Activated T-helper 17 cell treated with anti-CD3 and anti-CD28 coated beads, Interleukin-2, amount 50 U/mL, for 72 hours (primary cell): ENCODE measurements around the gene DGCR2. TPM values are rescaled to one million over a fixed set of nuclear protein-coding genes. Genes with fewer than 3 reads are reported as not detected.

ENCODE experiments used
- ATAC-seq: fragments of 150-1000 bp; cut with Tn5 transposase; replicated peaks from 2 replicates; pipeline ENCODE4 v1.10.0; 2021; ENCODE audit warnings: mild to moderate bottlenecking, moderate library complexity
- H3K27ac Mint-ChIP-seq: one replicate; pipeline ENCODE4 v1.8.0; 2022; ENCODE audit warnings: mixed read lengths
- H3K27me3 Mint-ChIP-seq: one replicate; pipeline ENCODE4 v1.8.0; 2022; ENCODE audit warnings: mixed read lengths
- H3K36me3 Mint-ChIP-seq: one replicate; pipeline ENCODE4 v1.8.0; 2022; ENCODE audit warnings: low read depth, mild to moderate bottlenecking, mixed read lengths
- H3K4me1 Mint-ChIP-seq: one replicate; pipeline ENCODE4 v1.8.0; 2022; ENCODE audit warnings: mixed read lengths
- H3K4me3 Mint-ChIP-seq: one replicate; pipeline ENCODE4 v1.8.0; 2022; ENCODE audit warnings: mild to moderate bottlenecking, mixed read lengths
- H3K9me3 Mint-ChIP-seq: one replicate; pipeline ENCODE4 v1.8.0; 2022; ENCODE audit warnings: mixed read lengths
- total RNA-seq, 2 donors: library from RNA; stranded (reverse); gene quantifications; one replicate each; pipeline ENCODE4 v1.2.3, GENCODE V29; 2022

The DGCR2 gene
- total RNA-seq, 2 donors from 2014 or later = 22.6 to 27.3 TPM

DNA sequence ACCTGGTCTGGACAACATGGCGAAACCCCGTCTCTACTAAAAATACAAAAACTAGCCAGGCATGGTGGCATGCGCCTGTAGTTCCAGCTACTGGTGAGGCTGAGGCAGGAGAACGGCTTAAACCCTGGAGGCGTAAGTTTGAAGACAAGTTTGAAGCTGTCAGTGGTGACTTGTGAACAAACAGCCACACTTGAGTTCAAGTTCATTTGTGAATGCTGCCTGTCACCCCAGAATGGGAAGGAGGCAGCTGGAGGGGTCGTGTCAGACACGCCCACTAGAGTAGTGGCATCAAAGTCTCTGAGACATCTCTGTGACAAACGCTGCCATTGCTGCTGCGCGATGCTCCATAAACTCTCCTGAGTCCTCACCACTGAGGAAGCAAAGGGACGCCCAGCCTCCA, 74.2 kb downstream of the DGCR2 start:
- Mint-ChIP-seq H3K9me3 (no peaks in the 10 kb centered on the region), H3K4me1 (peaks cover 5% of the 10 kb centered on the region), H3K27me3 (no peaks in the 10 kb centered on the region), H3K36me3 (peaks cover 94% of the 10 kb centered on the region), H3K27ac (no peak overlapping the region), H3K4me3 (no peak overlapping the region)
- ATAC-seq = no peak

DNA sequence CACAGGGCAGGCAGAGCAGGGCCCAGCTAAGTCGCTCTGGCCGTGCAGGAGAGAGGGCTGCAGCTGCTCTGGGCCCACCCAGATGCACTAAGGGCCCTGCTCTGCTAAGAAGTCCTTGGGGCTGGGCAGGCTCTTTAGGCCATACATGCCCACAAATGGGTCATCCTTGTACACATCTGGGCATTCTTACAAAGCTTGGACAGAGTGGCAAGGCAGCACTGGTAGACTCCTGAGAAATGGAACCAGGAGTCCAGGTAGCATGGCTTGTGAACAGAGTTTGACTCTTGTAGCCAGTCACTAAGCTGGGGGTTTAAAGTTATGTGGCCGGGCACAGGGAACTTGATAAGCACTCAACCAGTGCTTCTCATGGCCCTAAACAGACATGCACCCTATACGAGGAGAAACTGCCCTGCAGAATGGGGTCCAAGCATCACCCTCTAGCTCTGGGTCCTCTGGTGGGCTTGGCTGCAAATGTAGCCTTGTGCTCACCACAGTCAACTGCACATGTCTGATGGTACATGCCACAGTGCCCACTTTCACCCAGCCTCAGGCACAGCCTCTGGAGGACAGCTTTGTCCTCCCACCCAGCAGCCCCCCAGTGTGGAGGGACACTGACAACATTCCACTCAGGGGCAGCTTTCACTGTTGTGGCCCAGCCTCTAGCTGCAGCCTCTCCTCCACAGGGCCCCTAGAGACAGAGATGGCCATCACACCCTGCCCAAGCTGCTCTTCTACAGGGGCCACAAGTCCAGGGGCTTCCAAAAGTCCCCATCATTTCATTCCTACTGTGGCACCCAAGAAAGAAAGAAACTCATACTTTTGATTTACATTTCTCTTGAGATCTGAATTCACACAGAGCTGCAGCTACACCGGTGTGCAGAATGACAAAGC, 75.2 kb downstream of the DGCR2 start:
- no peak for ATAC-seq
- Mint-ChIP-seq H3K27ac (no peak overlapping the region), H3K9me3 (no peaks in the 10 kb centered on the region), H3K4me3 (no peak overlapping the region), H3K36me3 (peaks cover 91% of the 10 kb centered on the region), H3K4me1 (peaks cover 5% of the 10 kb centered on the region), H3K27me3 (no peaks in the 10 kb centered on the region)

GRCh38 chr22:19046287-19046686, 75.9 kb downstream of the DGCR2 start:
- no peaks in the 10 kb centered on the region for H3K9me3 Mint-ChIP-seq
- peaks cover 5% of the 10 kb centered on the region for H3K4me1 Mint-ChIP-seq
- H3K27me3 Mint-ChIP-seq = no peaks in the 10 kb centered on the region
- no peak for ATAC-seq
- no peak overlapping the region for H3K27ac Mint-ChIP-seq
- peaks cover 91% of the 10 kb centered on the region for H3K36me3 Mint-ChIP-seq
- H3K4me3 Mint-ChIP-seq = no peak overlapping the region

- Mint-ChIP-seq H3K36me3 (peaks cover 91% of the 10 kb centered on the region), H3K9me3 (no peaks in the 10 kb centered on the region), H3K27me3 (no peaks in the 10 kb centered on the region), H3K4me3 (no peak overlapping the region), H3K4me1 (peaks cover 3% of the 10 kb centered on the region), H3K27ac (no peak overlapping the region)
- ATAC-seq = no peak
These were observed 77.1 kb downstream of the DGCR2 start for GRCh38 chr22:19045094-19045493.

DNA sequence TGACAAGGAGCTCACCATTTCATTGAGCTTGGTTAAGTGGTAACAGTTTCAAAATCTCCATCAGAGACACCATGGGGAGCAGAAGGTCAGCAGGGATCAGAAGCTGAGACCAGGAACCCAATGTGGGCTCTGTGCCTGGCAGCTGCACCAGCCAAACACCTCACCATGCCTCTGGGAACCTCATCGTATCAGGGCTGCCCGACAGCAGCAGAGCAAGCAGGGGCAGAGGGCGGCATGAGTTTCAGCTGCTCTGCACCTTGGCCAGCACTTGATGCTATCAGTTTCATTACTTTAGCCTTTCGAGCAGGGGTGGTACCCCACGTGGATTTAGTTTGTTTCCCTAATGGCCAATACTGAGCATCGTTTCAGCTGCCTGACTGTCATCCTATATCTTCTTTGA, 77.8 kb downstream of the DGCR2 start:
- H3K27me3 Mint-ChIP-seq = no peaks in the 10 kb centered on the region
- no peak overlapping the region for H3K27ac Mint-ChIP-seq
- no peaks in the 10 kb centered on the region for H3K4me1 Mint-ChIP-seq
- peaks cover 91% of the 10 kb centered on the region for H3K36me3 Mint-ChIP-seq
- H3K9me3 Mint-ChIP-seq = no peaks in the 10 kb centered on the region
- no peak for ATAC-seq
- H3K4me3 Mint-ChIP-seq = no peak overlapping the region

DNA sequence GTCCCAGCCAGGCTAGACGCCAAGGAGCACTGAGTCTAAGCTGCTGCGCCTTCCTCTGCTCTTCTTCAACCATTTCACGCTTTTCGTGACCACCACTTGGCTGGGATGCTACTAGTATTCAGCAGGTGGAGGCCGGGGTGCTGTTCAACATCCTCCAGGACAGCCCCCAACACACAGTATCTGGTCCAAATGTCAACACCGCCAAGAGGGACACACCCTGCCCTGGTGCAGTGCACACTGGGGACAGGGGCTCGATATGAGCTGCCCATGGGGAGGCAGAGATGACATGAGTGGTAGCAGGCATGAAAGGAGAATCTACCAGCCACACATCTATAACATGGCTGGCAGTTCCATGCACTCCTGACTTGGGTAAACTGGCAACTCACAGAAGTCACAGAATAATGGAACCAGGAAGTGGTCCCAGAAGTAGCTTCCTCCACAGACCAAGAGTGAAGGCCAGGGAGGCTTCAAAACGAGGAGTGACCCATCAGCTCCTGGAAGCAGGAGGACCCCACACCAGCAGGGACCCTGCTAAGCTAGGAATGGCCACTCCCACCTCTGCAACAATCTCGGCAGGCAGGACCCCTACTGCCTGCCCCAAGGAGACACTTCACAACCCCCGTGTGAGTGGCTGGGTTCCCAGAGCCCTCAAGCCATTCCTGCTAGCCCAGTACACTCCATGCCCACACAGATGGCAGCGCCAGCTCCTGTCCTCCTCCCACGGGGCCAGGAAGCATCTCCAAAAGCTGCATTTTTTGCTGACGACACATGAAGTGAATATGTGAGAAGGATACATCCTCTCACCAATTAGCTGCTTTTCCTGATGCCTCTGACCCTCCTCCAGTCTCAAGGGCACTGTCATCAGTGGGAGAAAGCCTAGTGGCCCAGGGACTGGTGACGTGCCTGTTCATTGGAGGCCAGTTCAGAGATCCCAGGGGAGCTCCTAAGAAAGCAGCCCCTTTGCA, 78.8 kb downstream of the DGCR2 start:
- Mint-ChIP-seq H3K27me3 (no peaks in the 10 kb centered on the region), H3K4me3 (no peak overlapping the region), H3K9me3 (no peaks in the 10 kb centered on the region), H3K4me1 (no peaks in the 10 kb centered on the region), H3K36me3 (peaks cover 86% of the 10 kb centered on the region), H3K27ac (no peak overlapping the region)
- ATAC-seq = no peak

DNA sequence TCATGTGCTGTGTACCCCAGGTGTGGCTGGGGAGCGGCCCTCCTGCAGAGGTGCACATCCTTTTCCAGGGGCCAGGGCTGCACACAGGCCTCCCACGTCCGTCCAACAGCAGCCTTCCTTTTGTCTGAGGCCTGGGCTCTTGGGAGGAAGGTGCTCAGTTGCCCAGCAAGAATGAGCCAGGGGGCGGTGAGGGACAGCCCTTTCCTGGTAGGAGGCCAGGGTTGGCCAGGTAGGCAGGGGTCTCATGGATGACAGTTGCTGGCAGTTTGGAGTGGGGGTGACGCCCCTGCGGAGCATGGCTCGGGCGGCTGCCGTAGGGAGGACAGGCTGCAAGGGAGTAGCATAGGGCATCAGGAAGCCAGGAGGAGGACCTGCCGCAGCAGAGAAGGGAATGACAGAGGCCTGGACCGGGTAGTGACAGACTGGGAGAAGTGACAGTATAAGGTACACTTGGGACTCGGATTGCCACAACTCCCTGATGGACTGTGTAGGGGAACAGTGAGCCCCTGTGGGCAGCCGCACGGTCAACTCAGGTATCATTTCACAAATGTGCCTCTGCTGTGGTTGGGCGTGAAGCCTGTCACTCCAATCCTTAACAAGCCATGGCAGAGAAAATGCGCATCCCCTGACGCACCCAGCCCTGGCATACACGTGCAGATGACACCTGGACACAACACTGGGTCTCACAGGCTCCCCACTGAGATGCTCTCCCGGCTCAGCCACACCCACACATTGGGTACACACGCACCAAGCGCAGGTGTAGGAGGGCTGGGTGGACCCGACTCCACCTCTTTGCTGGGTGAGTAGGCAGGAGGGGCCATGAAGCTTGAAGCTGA, 79.7 kb downstream of the DGCR2 start:
- peaks cover 80% of the 10 kb centered on the region for H3K36me3 Mint-ChIP-seq
- H3K4me1 Mint-ChIP-seq = peaks cover under 1% of the 10 kb centered on the region
- H3K27me3 Mint-ChIP-seq = no peaks in the 10 kb centered on the region
- no peaks in the 10 kb centered on the region for H3K9me3 Mint-ChIP-seq
- no peak for ATAC-seq
- H3K4me3 Mint-ChIP-seq = no peak overlapping the region
- H3K27ac Mint-ChIP-seq = no peak overlapping the region

DNA sequence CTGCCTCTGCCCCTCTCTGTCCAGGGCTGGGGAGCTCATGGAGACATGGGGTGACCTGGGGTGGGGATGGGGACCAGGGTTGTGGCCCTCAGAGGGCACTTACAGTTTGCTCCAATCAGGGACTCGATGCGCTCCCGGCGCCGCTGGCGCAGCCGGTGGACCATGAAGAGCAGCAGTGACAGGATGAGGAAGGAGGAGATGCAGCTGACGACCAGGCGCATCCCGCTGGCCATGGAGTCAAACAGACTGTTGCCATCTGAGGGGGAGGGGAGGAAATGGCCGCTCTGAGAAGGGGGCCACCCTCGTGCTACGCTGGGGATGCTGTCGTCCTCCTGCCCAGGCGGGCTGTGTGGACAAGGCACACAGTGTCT, 80.5 kb downstream of the DGCR2 start:
- no peak overlapping the region for H3K27ac Mint-ChIP-seq
- no peaks in the 10 kb centered on the region for H3K27me3 Mint-ChIP-seq
- peaks cover 5% of the 10 kb centered on the region for H3K4me1 Mint-ChIP-seq
- H3K4me3 Mint-ChIP-seq = no peak overlapping the region
- H3K9me3 Mint-ChIP-seq = no peaks in the 10 kb centered on the region
- H3K36me3 Mint-ChIP-seq = peaks cover 77% of the 10 kb centered on the region
- ATAC-seq = no peak

GRCh38 chr22:19040888-19041703, 81.1 kb downstream of the DGCR2 start:
- no peaks in the 10 kb centered on the region for H3K9me3 Mint-ChIP-seq
- H3K4me1 Mint-ChIP-seq = peaks cover 5% of the 10 kb centered on the region
- H3K27me3 Mint-ChIP-seq = no peaks in the 10 kb centered on the region
- peaks cover 71% of the 10 kb centered on the region for H3K36me3 Mint-ChIP-seq
- no peak overlapping the region for H3K4me3 Mint-ChIP-seq
- H3K27ac Mint-ChIP-seq = no peak overlapping the region
- no peak for ATAC-seq

DNA sequence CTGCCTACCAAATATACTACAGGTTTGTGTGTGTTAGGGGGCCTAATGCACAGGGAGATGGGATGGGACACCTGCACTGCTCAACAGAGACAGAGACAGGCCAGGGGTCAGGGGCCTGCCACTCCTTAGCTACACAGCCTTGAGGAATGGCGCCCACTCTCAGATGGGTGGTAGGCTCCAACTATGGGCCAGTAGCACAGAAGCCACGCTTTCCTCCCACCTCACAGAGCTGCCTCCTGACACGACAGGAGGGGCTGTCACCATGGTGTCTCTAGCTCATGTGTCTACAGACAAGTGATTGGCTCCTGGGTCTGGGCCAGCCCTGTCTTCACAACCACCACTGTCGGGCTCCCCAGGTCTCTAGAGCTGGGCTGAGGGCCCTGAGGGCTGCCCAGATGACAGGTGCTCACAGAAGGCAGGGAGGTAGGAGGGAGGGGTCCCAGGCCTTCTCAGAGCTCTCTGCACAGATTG, 81.8 kb downstream of the DGCR2 start:
- Mint-ChIP-seq H3K27me3 (no peaks in the 10 kb centered on the region), H3K27ac (no peak overlapping the region), H3K36me3 (peaks cover 64% of the 10 kb centered on the region), H3K4me3 (no peak overlapping the region), H3K9me3 (no peaks in the 10 kb centered on the region), H3K4me1 (peaks cover 5% of the 10 kb centered on the region)
- no peak for ATAC-seq

- Mint-ChIP-seq H3K27me3 (no peaks in the 10 kb centered on the region), H3K36me3 (peaks cover 58% of the 10 kb centered on the region), H3K4me1 (peaks cover 5% of the 10 kb centered on the region), H3K27ac (no peak overlapping the region), H3K4me3 (no peak overlapping the region), H3K9me3 (no peaks in the 10 kb centered on the region)
- no peak for ATAC-seq
These were observed 82.4 kb downstream of the DGCR2 start for GRCh38 chr22:19039796-19040280.

- Mint-ChIP-seq H3K9me3 (no peaks in the 10 kb centered on the region), H3K4me3 (no peak overlapping the region), H3K27ac (no peak overlapping the region), H3K36me3 (peaks cover 54% of the 10 kb centered on the region), H3K27me3 (no peaks in the 10 kb centered on the region), H3K4me1 (peaks cover 5% of the 10 kb centered on the region)
- no peak for ATAC-seq
These were observed 82.8 kb downstream of the DGCR2 start for GRCh38 chr22:19039448-19039780.

- Mint-ChIP-seq H3K4me3 (no peak overlapping the region), H3K9me3 (no peaks in the 10 kb centered on the region), H3K36me3 (peaks cover 49% of the 10 kb centered on the region), H3K27ac (no peak overlapping the region), H3K27me3 (no peaks in the 10 kb centered on the region), H3K4me1 (peaks cover 5% of the 10 kb centered on the region)
- no peak for ATAC-seq
These were observed 83.3 kb downstream of the DGCR2 start for GRCh38 chr22:19038728-19039447.
